Measurements from ENCODE around the gene ULK2. TPM values are rescaled to one million over a fixed set of nuclear protein-coding genes. Genes with fewer than 3 reads are reported as not detected.
A peak's percentile ranks its signal among the peaks of the same experiment; 100 is the strongest.
"Not testable (repeated sequence)": the region's sequence is repeated elsewhere in the genome, so short reads cannot be mapped to it uniquely, and the experiment has no call there.

Gene ULK2
- total RNA-seq, 1 donor from 2014 or later: 46.0 TPM

GRCh38 chr17:19771971-19772630, 95.6 kb downstream of the ULK2 start:
- intact Hi-C loops (cut with DNase I): loop anchor here (1.0 kb wide), 1 partner anchor 35 kb away; no protein-coding TSS in a partner anchor
- DNase-seq (ENCODE audit: low spot score) (no peak), ATAC-seq (peak; percentile 53)

- intact Hi-C loops (cut with DNase I): loop anchor here (1.0 kb wide), 1 partner anchor 34 kb away; no protein-coding TSS in a partner anchor
- DNase-seq (ENCODE audit: low spot score) (no peak), ATAC-seq (peak; percentile 49)
Measured at GRCh38 chr17:19770985-19771735, 96.6 kb downstream of the ULK2 start.

GRCh38 chr17:19769946-19770652, 97.6 kb downstream of the ULK2 start:
- DNase-seq (ENCODE audit: low spot score): no peak
- peak; percentile 38 for ATAC-seq
- intact Hi-C loops (cut with DNase I): no loop called here

GRCh38 chr17:19768046-19768782, 99.5 kb downstream of the ULK2 start:
- no peak for DNase-seq (ENCODE audit: low spot score)
- intact Hi-C loops (cut with DNase I): no loop called here
- no peak for ATAC-seq

GRCh38 chr17:19766421-19767270, 101.1 kb downstream of the ULK2 start:
- peak; percentile 92 for DNase-seq (ENCODE audit: low spot score)
- peak; percentile 91 for ATAC-seq
- intact Hi-C loops (cut with DNase I): no loop called here

GRCh38 chr17:19766016-19766415, 101.7 kb downstream of the ULK2 start:
- intact Hi-C loops (cut with DNase I): no loop called here
- DNase-seq (ENCODE audit: low spot score) (no peak), ATAC-seq (peak; percentile 2)

GRCh38 chr17:19763991-19764390, 103.7 kb downstream of the ULK2 start:
- DNase-seq (ENCODE audit: low spot score); ATAC-seq: not testable (repeated sequence)
- intact Hi-C loops (cut with DNase I): loop anchor here (2.0 kb wide), 1 partner anchor 249 kb away; no protein-coding TSS in a partner anchor

- intact Hi-C loops (cut with DNase I): no loop called here
- DNase-seq (ENCODE audit: low spot score): no peak
- ATAC-seq: no peak
Measured at GRCh38 chr17:19763416-19763815, 104.3 kb downstream of the ULK2 start.

- intact Hi-C loops (cut with DNase I): no loop called here
- DNase-seq (ENCODE audit: low spot score): peak; percentile 89
- ATAC-seq: peak; percentile 57
Measured at GRCh38 chr17:19762515-19762961, 105.2 kb downstream of the ULK2 start.

- no peak for DNase-seq (ENCODE audit: low spot score)
- no peak for ATAC-seq
- intact Hi-C loops (cut with DNase I): no loop called here
Measured at GRCh38 chr17:19760746-19761145, 107.0 kb downstream of the ULK2 start.

GRCh38 chr17:19759568-19760549, 107.9 kb downstream of the ULK2 start:
- intact Hi-C loops (cut with DNase I): no loop called here
- DNase-seq (ENCODE audit: low spot score): no peak
- ATAC-seq: no peak

GRCh38 chr17:19757536-19758180, 110.1 kb downstream of the ULK2 start:
- no peak for DNase-seq (ENCODE audit: low spot score)
- intact Hi-C loops (cut with DNase I): no loop called here
- no peak for ATAC-seq

GRCh38 chr17:19756546-19756945, 111.2 kb downstream of the ULK2 start:
- DNase-seq (ENCODE audit: low spot score) (no peak), ATAC-seq (no peak)
- intact Hi-C loops (cut with DNase I): no loop called here

- intact Hi-C loops (cut with DNase I): no loop called here
- no peak for DNase-seq (ENCODE audit: low spot score)
Measured at GRCh38 chr17:19755821-19756510, 111.8 kb downstream of the ULK2 start.

GRCh38 chr17:19755392-19755791, 112.3 kb downstream of the ULK2 start:
- ATAC-seq: no peak
- intact Hi-C loops (cut with DNase I): no loop called here
- no peak for DNase-seq (ENCODE audit: low spot score)

More at GRCh38 chr17:19755821-19756510, 111.8 kb downstream of the ULK2 start:
- ATAC-seq: no peak
